CD4-positive, alpha-beta T cell treated with Interleukin-6 at 100 ng/mL for 8 hours (primary cell): ENCODE results near the gene PLCB4.

Experiments
- DNase-seq: peaks from one replicate; pipeline ENCODE4 v3.0.0-alpha.2; 2020; ENCODE audit warnings: mixed read lengths, low spot score

Gene PLCB4

DNA sequence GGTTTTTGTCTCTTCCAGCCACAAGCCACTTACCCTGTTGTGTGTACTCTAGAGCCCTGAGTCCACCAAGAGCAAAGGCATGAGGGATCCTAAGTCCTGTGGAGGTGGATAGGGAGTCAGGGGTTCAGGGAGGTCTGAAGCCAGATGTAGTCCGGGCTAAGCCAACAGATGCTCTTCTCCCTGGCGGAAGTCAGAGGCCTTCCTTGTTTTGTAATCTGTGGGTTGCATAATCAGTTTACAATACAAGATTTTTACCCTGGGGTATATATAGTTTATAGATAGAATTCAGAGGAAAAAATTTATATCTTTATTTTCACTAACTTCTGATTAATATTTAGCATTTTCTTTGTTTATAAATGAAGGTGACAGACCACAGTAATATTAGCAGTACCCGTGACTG is 454.7 kb downstream of the PLCB4 start:
- DNase-seq = no peak
